Measurements from ENCODE around the gene ABO. TPM values are rescaled to one million over a fixed set of nuclear protein-coding genes. Genes with fewer than 3 reads are reported as not detected.

ABO gene
- total RNA-seq, 1 experiment from 2014 or later = 0.37 TPM

GRCh38 chr9:133238272-133238850 is 36.6 kb downstream of the ABO start:
- H3K18ac ChIP-seq (ENCODE audit: insufficient read length, low read depth, low read length) = no peak overlapping the region
- WGBS (ENCODE audit: extremely low coverage, insufficient read length, low lambda C conversion rate) = no CpG with 5 or more reads among the region's 25 CpGs
- no peak overlapping the region for H3T11ph ChIP-seq (ENCODE audit: low read length)
- H4K8ac ChIP-seq (replicated peaks; ENCODE audit: insufficient read length, low read depth, low read length) = no peak overlapping the region
- no peak overlapping the region for H2BK20ac ChIP-seq (ENCODE audit: low read depth, low read length, poor library complexity, severe bottlenecking)
- no peaks in the 10 kb centered on the region for H3K79me2 ChIP-seq (ENCODE audit: insufficient read depth, low read length)
- H3K27me3 ChIP-seq (ENCODE audit: insufficient read depth, low read length) = no peaks in the 10 kb centered on the region; the same call in 1 of the 2 replicates
- no peak overlapping the region for H2BK120ac ChIP-seq (ENCODE audit: low read depth, low read length, poor library complexity, severe bottlenecking)
- Mint-ChIP-seq H3K27ac (peak overlapping the region; percentile 59 to 91 (median 90); a peak in 3 of 7 replicates), H3K9me3 (no peaks in the 10 kb centered on the region; a peak in 1 of 5 replicates), H3K27me3 (ENCODE audit: low read depth) (peaks cover 50% of the 10 kb centered on the region), H3K36me3 (ENCODE audit: insufficient read depth in 1 of 3, low read depth in 3 of 3) (no peaks in the 10 kb centered on the region; a peak in 2 of 7 replicates), H3K4me3 (peak overlapping the region; percentile 59 to 79), H3K4me1 (peaks cover 5% of the 10 kb centered on the region in 2 experiments)
- peak; percentile 99 for DNase-seq
- no peaks in the 10 kb centered on the region for H4K20me1 ChIP-seq (ENCODE audit: control insufficient read depth, insufficient read depth, insufficient read length)
- H3K4me1 ChIP-seq (ENCODE audit: insufficient read depth, low read length) = no peaks in the 10 kb centered on the region
- peak overlapping the region; percentile 79 for H2AFZ ChIP-seq (ENCODE audit: low read length)
- H3K14ac ChIP-seq (ENCODE audit: insufficient read depth, low read length) = peak overlapping the region; percentile 19; the same call in 1 of the 2 replicates
- H3K9me3 ChIP-seq (ENCODE audit: control insufficient read depth, low read depth, low read length) = no peaks in the 10 kb centered on the region
- no peak overlapping the region for H2BK5ac ChIP-seq (ENCODE audit: insufficient read length, low read length)
- H2BK12ac ChIP-seq (ENCODE audit: insufficient read length, low read depth, low read length) = no peak overlapping the region
- TF ChIP-seq CTCF (conservative IDR thresholded peaks at IDR 0.05) = no peak
- no peak overlapping the region for H2BK15ac ChIP-seq (ENCODE audit: low read depth, low read length)
- H3K23me2 ChIP-seq (ENCODE audit: insufficient read length, low read depth, low read length, poor library complexity, severe bottlenecking) = peaks cover 9% of the 10 kb centered on the region
- H4K91ac ChIP-seq (ENCODE audit: insufficient read length, low read depth, low read length) = no peak overlapping the region
- no peak overlapping the region for H2AK5ac ChIP-seq (ENCODE audit: insufficient read length, low read length)
- H3K9ac ChIP-seq (ENCODE audit: extremely low read depth, insufficient read length, low read length) = no peak overlapping the region
- no peak overlapping the region for H3K4ac ChIP-seq (ENCODE audit: low read depth, low read length)
- no peak overlapping the region for H3K23ac ChIP-seq (ENCODE audit: insufficient read length, low read depth, low read length)
- H4K5ac ChIP-seq (ENCODE audit: insufficient read length, low read depth, low read length) = no peak overlapping the region
- H3K4me2 ChIP-seq (ENCODE audit: insufficient read depth, insufficient read length, low read length) = peak overlapping the region; percentile 88
- H3K27ac ChIP-seq (ENCODE audit: insufficient read length, low read depth, low read length) = no peak overlapping the region
- H3K56ac ChIP-seq (ENCODE audit: insufficient read length, low read depth, low read length) = no peak overlapping the region
- H3K79me1 ChIP-seq (ENCODE audit: insufficient read depth, low read depth, low read length, poor library complexity, severe bottlenecking) = no peaks in the 10 kb centered on the region

Measured in H9 (cell line).